ENCODE data around the gene SNCG.
"Not testable (repeated sequence)": the region's sequence is repeated elsewhere in the genome, so short reads cannot be mapped to it uniquely, and the experiment has no call there.

SNCG gene

DNA sequence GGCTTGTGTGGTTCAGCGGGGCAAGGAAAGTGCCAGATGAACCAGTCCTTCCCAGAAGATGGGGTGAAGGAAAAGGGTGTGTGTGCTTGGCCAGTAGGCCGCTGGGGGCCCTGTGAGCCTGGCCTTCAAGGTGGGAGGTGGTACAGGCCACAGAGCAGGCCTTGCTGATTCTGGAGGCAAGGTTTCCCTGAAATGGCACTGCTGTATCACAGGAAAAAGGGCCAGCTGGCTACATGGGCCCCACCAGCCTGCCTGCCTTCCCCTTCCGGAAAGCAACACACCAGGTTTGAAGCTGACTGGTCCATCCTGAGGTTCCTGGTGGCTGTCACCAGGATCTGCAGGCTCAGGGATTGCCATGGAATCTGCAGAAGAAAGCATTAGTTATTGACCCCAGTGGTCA, 13.5 kb upstream of the SNCG start:
- H3K27me3 ChIP-seq (replicated peaks; ENCODE audit: control insufficient read depth, insufficient read depth, low read length, poor library complexity, severe bottlenecking) = no peaks in the 10 kb centered on the region
- no peaks in the 10 kb centered on the region for H3K36me3 ChIP-seq (ENCODE audit: control insufficient read depth, insufficient read depth, low read length)
- no peak for DNase-seq
- H3K4me3 ChIP-seq (ENCODE audit: insufficient read depth, low read depth, low read length, poor library complexity, severe bottlenecking) = no peak overlapping the region
- H3K4me1 ChIP-seq (ENCODE audit: control insufficient read depth, insufficient read depth, low read length, poor library complexity, severe bottlenecking) = peaks cover 2% of the 10 kb centered on the region
- H3K9me3 ChIP-seq (ENCODE audit: control insufficient read depth, low read length) = no peaks in the 10 kb centered on the region
- no peak overlapping the region for H3K27ac ChIP-seq (ENCODE audit: insufficient read depth, low read length, poor library complexity, severe bottlenecking)

- no peak for DNase-seq
- Histone ChIP-seq H3K4me3 (ENCODE audit: insufficient read depth, low read depth, low read length, poor library complexity, severe bottlenecking) (no peak overlapping the region), H3K27ac (ENCODE audit: insufficient read depth, low read length, poor library complexity, severe bottlenecking) (no peak overlapping the region), H3K4me1 (ENCODE audit: control insufficient read depth, insufficient read depth, low read length, poor library complexity, severe bottlenecking) (peaks cover 8% of the 10 kb centered on the region), H3K27me3 (replicated peaks; ENCODE audit: control insufficient read depth, insufficient read depth, low read length, poor library complexity, severe bottlenecking) (no peaks in the 10 kb centered on the region), H3K36me3 (ENCODE audit: control insufficient read depth, insufficient read depth, low read length) (no peaks in the 10 kb centered on the region), H3K9me3 (ENCODE audit: control insufficient read depth, low read length) (no peaks in the 10 kb centered on the region)
Observed at GRCh38 chr10:86945361-86946212, 12.8 kb upstream of the SNCG start.

DNA sequence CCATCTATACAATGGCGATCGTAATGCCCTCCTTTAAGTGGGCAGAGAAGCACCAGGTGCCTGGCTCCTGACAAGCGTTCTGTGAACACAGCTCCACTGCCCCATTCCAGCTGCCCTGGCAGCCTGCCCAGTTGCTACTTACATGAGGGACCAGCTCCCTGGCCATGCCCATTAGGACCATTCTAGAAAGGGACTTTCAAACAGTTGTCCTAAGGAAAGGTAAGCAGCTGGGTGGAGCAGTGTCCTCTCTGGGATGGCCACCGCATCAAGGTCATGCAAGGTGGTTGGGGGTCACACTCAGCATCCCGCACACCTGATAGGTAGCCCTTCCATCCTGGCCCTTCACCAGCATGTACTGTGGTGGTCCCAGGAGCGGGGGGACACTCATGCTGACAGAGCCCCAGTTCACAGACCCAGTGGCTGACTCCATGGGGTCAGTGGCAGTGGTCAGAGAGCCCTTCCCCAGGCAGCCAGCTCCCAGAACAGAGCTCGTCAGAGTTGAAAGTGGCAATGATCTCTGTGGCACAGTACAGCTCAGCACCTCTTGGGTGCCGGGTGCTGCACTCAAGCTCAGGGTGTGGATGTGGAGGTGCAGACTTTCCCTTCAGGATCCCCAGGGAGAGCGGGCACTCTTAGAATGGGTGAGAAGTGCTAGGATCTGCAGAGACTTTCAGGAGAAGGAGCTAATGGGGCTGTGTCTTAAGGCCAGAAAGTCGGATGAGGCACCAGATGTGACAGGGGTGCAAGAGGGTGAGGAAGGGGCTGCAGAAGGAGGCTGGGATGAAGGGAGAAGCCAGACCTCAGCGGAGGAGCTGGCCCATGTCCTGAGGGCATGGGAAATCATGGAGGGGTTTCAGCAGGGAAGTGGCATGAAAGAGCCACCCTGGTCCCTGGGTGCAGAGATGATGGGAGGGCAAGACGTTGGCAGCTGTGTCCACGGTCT, 11.9 kb upstream of the SNCG start:
- H3K36me3 ChIP-seq (ENCODE audit: control insufficient read depth, insufficient read depth, low read length) = no peaks in the 10 kb centered on the region
- no peak overlapping the region for H3K27ac ChIP-seq (ENCODE audit: insufficient read depth, low read length, poor library complexity, severe bottlenecking)
- no peaks in the 10 kb centered on the region for H3K9me3 ChIP-seq (ENCODE audit: control insufficient read depth, low read length)
- peaks cover 17% of the 10 kb centered on the region for H3K4me1 ChIP-seq (ENCODE audit: control insufficient read depth, insufficient read depth, low read length, poor library complexity, severe bottlenecking)
- no peaks in the 10 kb centered on the region for H3K27me3 ChIP-seq (replicated peaks; ENCODE audit: control insufficient read depth, insufficient read depth, low read length, poor library complexity, severe bottlenecking)
- no peak for DNase-seq
- H3K4me3 ChIP-seq (ENCODE audit: insufficient read depth, low read depth, low read length, poor library complexity, severe bottlenecking) = no peak overlapping the region

DNA sequence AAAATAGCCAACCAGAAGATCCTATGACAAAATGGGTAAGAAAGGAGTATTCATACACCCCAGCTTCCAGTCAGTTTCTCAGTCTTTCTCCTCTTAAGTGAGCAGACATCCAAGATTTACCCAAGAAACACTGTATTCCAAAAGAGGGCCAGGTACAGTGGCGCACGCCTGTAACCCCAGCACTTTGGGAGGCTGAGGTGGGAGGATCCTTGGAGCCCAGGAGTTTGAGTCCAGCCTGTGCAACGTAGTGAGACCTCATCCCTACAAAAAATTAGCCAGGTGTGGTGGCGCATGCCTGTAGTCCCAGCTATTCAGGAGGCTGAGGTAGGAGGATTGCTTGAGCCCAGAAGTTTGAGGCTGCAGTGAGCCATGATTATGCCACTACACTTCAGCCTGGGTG, 10.6 kb upstream of the SNCG start:
- H3K4me1 ChIP-seq (ENCODE audit: control insufficient read depth, insufficient read depth, low read length, poor library complexity, severe bottlenecking) = peaks cover 17% of the 10 kb centered on the region
- H3K9me3 ChIP-seq (ENCODE audit: control insufficient read depth, low read length); H3K4me3 ChIP-seq (ENCODE audit: insufficient read depth, low read depth, low read length, poor library complexity, severe bottlenecking); H3K36me3 ChIP-seq (ENCODE audit: control insufficient read depth, insufficient read depth, low read length); H3K27ac ChIP-seq (ENCODE audit: insufficient read depth, low read length, poor library complexity, severe bottlenecking); DNase-seq; H3K27me3 ChIP-seq (replicated peaks; ENCODE audit: control insufficient read depth, insufficient read depth, low read length, poor library complexity, severe bottlenecking): not testable (repeated sequence)

- H3K4me1 ChIP-seq (ENCODE audit: control insufficient read depth, insufficient read depth, low read length, poor library complexity, severe bottlenecking) = peaks cover 18% of the 10 kb centered on the region
- DNase-seq = no peak
- no peak overlapping the region for H3K4me3 ChIP-seq (ENCODE audit: insufficient read depth, low read depth, low read length, poor library complexity, severe bottlenecking)
- H3K9me3 ChIP-seq (ENCODE audit: control insufficient read depth, low read length) = no peaks in the 10 kb centered on the region
- H3K36me3 ChIP-seq (ENCODE audit: control insufficient read depth, insufficient read depth, low read length) = no peaks in the 10 kb centered on the region
- peak overlapping the region; percentile 53 for H3K27ac ChIP-seq (ENCODE audit: insufficient read depth, low read length, poor library complexity, severe bottlenecking)
- no peaks in the 10 kb centered on the region for H3K27me3 ChIP-seq (replicated peaks; ENCODE audit: control insufficient read depth, insufficient read depth, low read length, poor library complexity, severe bottlenecking)
Observed at GRCh38 chr10:86950349-86950748, 8.1 kb upstream of the SNCG start.

DNA sequence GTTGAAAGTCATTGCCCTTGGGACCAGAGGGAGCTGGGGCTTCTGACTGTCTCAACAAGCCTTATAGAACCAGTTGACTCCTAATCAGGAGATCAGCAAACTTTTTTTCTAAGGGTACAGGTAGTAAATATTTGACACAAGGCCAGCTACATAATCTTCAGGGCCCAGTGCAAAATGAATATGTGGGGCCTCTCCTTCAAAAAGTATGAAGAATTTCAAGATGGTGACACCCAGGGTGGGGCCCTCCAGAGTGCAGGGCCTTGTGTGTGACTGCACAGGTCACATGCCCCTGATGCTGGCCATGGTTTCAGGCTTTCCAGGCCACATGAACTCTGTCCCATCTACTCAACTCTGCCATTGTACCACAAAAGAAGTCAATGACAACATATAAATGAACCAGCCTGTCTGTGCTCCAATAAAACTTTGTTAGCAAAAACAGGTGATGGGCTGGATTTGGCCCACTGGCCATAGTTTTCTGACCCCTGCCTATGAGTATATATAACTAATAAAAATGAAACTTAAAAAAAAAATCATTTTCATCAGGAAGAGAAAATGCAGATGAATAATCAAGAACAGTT, 7.1 kb upstream of the SNCG start:
- DNase-seq = no peak
- Histone ChIP-seq H3K27me3 (replicated peaks; ENCODE audit: control insufficient read depth, insufficient read depth, low read length, poor library complexity, severe bottlenecking) (no peaks in the 10 kb centered on the region), H3K4me3 (ENCODE audit: insufficient read depth, low read depth, low read length, poor library complexity, severe bottlenecking) (no peak overlapping the region), H3K27ac (ENCODE audit: insufficient read depth, low read length, poor library complexity, severe bottlenecking) (no peak overlapping the region), H3K36me3 (ENCODE audit: control insufficient read depth, insufficient read depth, low read length) (no peaks in the 10 kb centered on the region), H3K4me1 (ENCODE audit: control insufficient read depth, insufficient read depth, low read length, poor library complexity, severe bottlenecking) (peaks cover 22% of the 10 kb centered on the region), H3K9me3 (ENCODE audit: control insufficient read depth, low read length) (no peaks in the 10 kb centered on the region)

GRCh38 chr10:86952106-86952505, 6.3 kb upstream of the SNCG start:
- DNase-seq = no peak
- no peak overlapping the region for H3K27ac ChIP-seq (ENCODE audit: insufficient read depth, low read length, poor library complexity, severe bottlenecking)
- H3K27me3 ChIP-seq (replicated peaks; ENCODE audit: control insufficient read depth, insufficient read depth, low read length, poor library complexity, severe bottlenecking) = no peaks in the 10 kb centered on the region
- H3K36me3 ChIP-seq (ENCODE audit: control insufficient read depth, insufficient read depth, low read length) = no peaks in the 10 kb centered on the region
- peaks cover 22% of the 10 kb centered on the region for H3K4me1 ChIP-seq (ENCODE audit: control insufficient read depth, insufficient read depth, low read length, poor library complexity, severe bottlenecking)
- H3K4me3 ChIP-seq (ENCODE audit: insufficient read depth, low read depth, low read length, poor library complexity, severe bottlenecking) = no peak overlapping the region
- no peaks in the 10 kb centered on the region for H3K9me3 ChIP-seq (ENCODE audit: control insufficient read depth, low read length)

- not testable (repeated sequence) for H3K27ac ChIP-seq (ENCODE audit: insufficient read depth, low read length, poor library complexity, severe bottlenecking); H3K9me3 ChIP-seq (ENCODE audit: control insufficient read depth, low read length); H3K4me3 ChIP-seq (ENCODE audit: insufficient read depth, low read depth, low read length, poor library complexity, severe bottlenecking); DNase-seq; H3K27me3 ChIP-seq (replicated peaks; ENCODE audit: control insufficient read depth, insufficient read depth, low read length, poor library complexity, severe bottlenecking); H3K36me3 ChIP-seq (ENCODE audit: control insufficient read depth, insufficient read depth, low read length)
- H3K4me1 ChIP-seq (ENCODE audit: control insufficient read depth, insufficient read depth, low read length, poor library complexity, severe bottlenecking) = peaks cover 22% of the 10 kb centered on the region
Observed at GRCh38 chr10:86952697-86953096, 5.7 kb upstream of the SNCG start.

GRCh38 chr10:86953747-86954680, 4.4 kb upstream of the SNCG start:
- Histone ChIP-seq H3K27me3 (replicated peaks; ENCODE audit: control insufficient read depth, insufficient read depth, low read length, poor library complexity, severe bottlenecking) (no peaks in the 10 kb centered on the region), H3K4me1 (ENCODE audit: control insufficient read depth, insufficient read depth, low read length, poor library complexity, severe bottlenecking) (peaks cover 22% of the 10 kb centered on the region), H3K9me3 (ENCODE audit: control insufficient read depth, low read length) (no peaks in the 10 kb centered on the region), H3K4me3 (ENCODE audit: insufficient read depth, low read depth, low read length, poor library complexity, severe bottlenecking) (no peak overlapping the region), H3K27ac (ENCODE audit: insufficient read depth, low read length, poor library complexity, severe bottlenecking) (no peak overlapping the region), H3K36me3 (ENCODE audit: control insufficient read depth, insufficient read depth, low read length) (no peaks in the 10 kb centered on the region)
- no peak for DNase-seq
